Activated T-cell treated with anti-CD3 and anti-CD28 coated beads, Interleukin-2, amount 50 U/mL, for 24 hours (primary cell): ENCODE data around the gene GMCL2.
A peak's percentile ranks its signal among the peaks of the same experiment; 100 is the strongest.

ENCODE experiments used
- DNase-seq: peaks from one replicate; pipeline ENCODE4 v3.0.0-alpha.2; 2020
- H3K27ac Mint-ChIP-seq: 2 replicates; pipeline ENCODE4 v1.8.0; 2020; ENCODE audit warnings: mild to moderate bottlenecking, mixed read lengths
- H3K27me3 Mint-ChIP-seq: 2 replicates; pipeline ENCODE4 v1.8.0; 2020; ENCODE audit warnings: mixed read lengths
- H3K36me3 Mint-ChIP-seq: 2 replicates; pipeline ENCODE4 v1.8.0; 2020; ENCODE audit warnings: low read depth, mixed read lengths
- H3K4me1 Mint-ChIP-seq: 2 replicates; pipeline ENCODE4 v1.8.0; 2020; ENCODE audit warnings: low read depth, mixed read lengths
- H3K4me3 Mint-ChIP-seq: 2 replicates; pipeline ENCODE4 v1.8.0; 2020; ENCODE audit warnings: mild to moderate bottlenecking, moderate library complexity, mixed read lengths
- H3K9me3 Mint-ChIP-seq: 2 replicates; pipeline ENCODE4 v1.8.0; 2020; ENCODE audit warnings: mixed read lengths

GMCL2 gene

GRCh38 chr5:178137991-178138390 is 49.2 kb downstream of the GMCL2 start:
- H3K27ac Mint-ChIP-seq, result peak overlapping the region; percentile 14
- no peaks in the 10 kb centered on the region for H3K27me3 Mint-ChIP-seq
- no peaks in the 10 kb centered on the region for H3K9me3 Mint-ChIP-seq
- H3K4me1 Mint-ChIP-seq, result peaks cover 20% of the 10 kb centered on the region
- no peak for DNase-seq
- H3K4me3 Mint-ChIP-seq, result no peak overlapping the region
- peaks cover 91% of the 10 kb centered on the region for H3K36me3 Mint-ChIP-seq

- no peaks in the 10 kb centered on the region for H3K9me3 Mint-ChIP-seq
- peaks cover 23% of the 10 kb centered on the region for H3K4me1 Mint-ChIP-seq
- no peak for DNase-seq
- H3K27ac Mint-ChIP-seq, result peak overlapping the region; percentile 18
- H3K27me3 Mint-ChIP-seq, result no peaks in the 10 kb centered on the region
- no peak overlapping the region for H3K4me3 Mint-ChIP-seq
- peaks cover 84% of the 10 kb centered on the region for H3K36me3 Mint-ChIP-seq
Observed at GRCh38 chr5:178136990-178137389, 50.2 kb downstream of the GMCL2 start.
